GM19099 (cell line): ENCODE data around the gene EAPP.

Experiments
- POLR2A ChIP-seq: IDR thresholded peaks from 3 replicates; pipeline ENCODE4 v1.6.1; 2011; ENCODE audit warnings: low read depth; ENCODE audit not compliant: insufficient read length; ENCODE audit errors: extremely low read depth

The EAPP gene

GRCh38 chr14:34507884-34508283, 31.6 kb downstream of the EAPP start:
- TF ChIP-seq POLR2A: no peak

GRCh38 chr14:34507459-34507858, 32.0 kb downstream of the EAPP start:
- TF ChIP-seq POLR2A: no peak

- TF ChIP-seq POLR2A: no peak
Measured at GRCh38 chr14:34502545-34503225, 36.8 kb downstream of the EAPP start.

- no peak for TF ChIP-seq POLR2A
Measured at GRCh38 chr14:34502001-34502400, 37.5 kb downstream of the EAPP start.

GRCh38 chr14:34501004-34501580, 38.4 kb downstream of the EAPP start:
- no peak for TF ChIP-seq POLR2A

GRCh38 chr14:34498684-34499412, 40.7 kb downstream of the EAPP start:
- no peak for TF ChIP-seq POLR2A

- TF ChIP-seq POLR2A: no peak
Measured at GRCh38 chr14:34496679-34497513, 42.6 kb downstream of the EAPP start.

- TF ChIP-seq POLR2A: no peak
Measured at GRCh38 chr14:34496007-34496678, 43.4 kb downstream of the EAPP start.

GRCh38 chr14:34489324-34489723, 50.2 kb downstream of the EAPP start:
- no peak for TF ChIP-seq POLR2A

GRCh38 chr14:34488528-34488927, 51.0 kb downstream of the EAPP start:
- no peak for TF ChIP-seq POLR2A

- no peak for TF ChIP-seq POLR2A
Measured at GRCh38 chr14:34484726-34485125, 54.8 kb downstream of the EAPP start.

- no peak for TF ChIP-seq POLR2A
Measured at GRCh38 chr14:34482463-34482862, 57.0 kb downstream of the EAPP start.

- no peak for TF ChIP-seq POLR2A
Measured at GRCh38 chr14:34479694-34480093, 59.8 kb downstream of the EAPP start.

- no peak for TF ChIP-seq POLR2A
Measured at GRCh38 chr14:34478261-34478660, 61.2 kb downstream of the EAPP start.

GRCh38 chr14:34475163-34475562, 64.3 kb downstream of the EAPP start:
- no peak for TF ChIP-seq POLR2A
